ENCODE data around the gene RHOA.

- TF ChIP-seq POLR2A (IDR thresholded peaks at IDR 0.05) (no peak), EP300 (IDR thresholded peaks at IDR 0.05) (no peak)
- TF ChIP-seq, protein P1, sequence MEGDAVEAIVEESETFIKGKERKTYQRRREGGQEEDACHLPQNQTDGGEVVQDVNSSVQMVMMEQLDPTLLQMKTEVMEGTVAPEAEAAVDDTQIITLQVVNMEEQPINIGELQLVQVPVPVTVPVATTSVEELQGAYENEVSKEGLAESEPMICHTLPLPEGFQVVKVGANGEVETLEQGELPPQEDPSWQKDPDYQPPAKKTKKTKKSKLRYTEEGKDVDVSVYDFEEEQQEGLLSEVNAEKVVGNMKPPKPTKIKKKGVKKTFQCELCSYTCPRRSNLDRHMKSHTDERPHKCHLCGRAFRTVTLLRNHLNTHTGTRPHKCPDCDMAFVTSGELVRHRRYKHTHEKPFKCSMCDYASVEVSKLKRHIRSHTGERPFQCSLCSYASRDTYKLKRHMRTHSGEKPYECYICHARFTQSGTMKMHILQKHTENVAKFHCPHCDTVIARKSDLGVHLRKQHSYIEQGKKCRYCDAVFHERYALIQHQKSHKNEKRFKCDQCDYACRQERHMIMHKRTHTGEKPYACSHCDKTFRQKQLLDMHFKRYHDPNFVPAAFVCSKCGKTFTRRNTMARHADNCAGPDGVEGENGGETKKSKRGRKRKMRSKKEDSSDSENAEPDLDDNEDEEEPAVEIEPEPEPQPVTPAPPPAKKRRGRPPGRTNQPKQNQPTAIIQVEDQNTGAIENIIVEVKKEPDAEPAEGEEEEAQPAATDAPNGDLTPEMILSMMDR (IDR thresholded peaks at IDR 0.05), result no peak
Measured at GRCh38 chr3:49389297-49389696, 22.5 kb downstream of the RHOA start.

Data from tibial nerve (tissue), 4 donors.